HG02678 (cell line): ENCODE data around the gene GABRB3.

ENCODE experiments used
- ATAC-seq: cut with Tn5 transposase; IDR thresholded peaks from one replicate; pipeline ENCODE4 v1.9.1; 2021; ENCODE audit warnings: mild to moderate bottlenecking, moderate library complexity; ENCODE audit not compliant: unreplicated experiment

GABRB3 gene

DNA sequence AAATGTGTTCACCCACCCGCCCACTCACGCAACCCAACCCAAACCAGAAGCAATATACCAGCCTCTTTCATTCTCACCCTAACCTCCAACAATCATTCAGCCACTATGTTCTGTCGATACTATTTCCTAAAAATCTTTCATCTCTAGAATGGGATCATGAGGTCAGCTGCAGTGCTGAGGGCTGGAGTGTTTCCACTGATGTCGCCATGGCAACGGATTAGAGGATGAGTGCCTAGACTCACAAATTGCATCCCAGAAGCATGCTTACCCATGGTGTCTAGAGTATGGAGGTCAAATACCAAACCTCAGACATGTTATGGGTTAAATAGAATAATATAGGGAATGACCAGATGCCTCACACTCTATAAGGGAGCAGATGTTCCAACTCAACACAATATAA is 138.5 kb downstream of the GABRB3 start:
- no peak for ATAC-seq

DNA sequence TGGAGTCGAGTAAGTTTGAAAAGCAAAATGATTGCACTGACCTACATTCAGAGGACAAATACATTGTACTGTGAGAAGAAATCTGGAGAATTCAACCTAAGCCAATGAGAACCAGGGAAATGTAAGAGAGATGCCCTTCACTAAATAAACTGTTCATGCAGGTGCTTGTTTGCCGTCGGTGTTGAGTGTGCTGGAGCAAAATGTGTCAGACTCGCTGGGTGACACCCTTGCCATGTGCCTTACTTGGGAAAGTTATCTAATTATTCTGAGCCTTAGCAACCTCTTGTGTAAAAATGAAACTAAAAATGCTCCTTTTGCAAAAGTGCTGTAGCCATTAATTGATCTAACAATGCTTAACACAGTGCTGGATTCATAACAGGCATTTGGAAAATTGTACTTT is 140.4 kb downstream of the GABRB3 start:
- no peak for ATAC-seq

DNA sequence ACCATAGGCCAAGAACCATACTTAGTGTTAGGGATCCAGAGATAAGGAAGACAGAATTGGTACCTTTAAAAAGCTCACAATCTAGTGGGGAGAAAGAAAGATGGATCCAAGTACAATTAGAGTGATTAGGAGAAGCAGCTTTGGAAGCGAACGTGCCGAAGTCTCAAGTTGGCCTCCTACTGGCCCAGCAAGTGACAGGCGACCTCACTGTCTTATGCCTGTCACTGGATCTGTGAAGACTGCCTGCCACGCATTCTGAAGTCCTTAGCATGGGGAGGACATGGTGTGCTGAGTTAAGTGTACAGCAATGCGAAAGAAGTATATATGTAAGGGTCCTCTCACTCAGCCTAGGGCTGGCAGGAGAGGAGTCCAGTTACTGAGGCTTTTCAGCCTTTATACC is 141.0 kb downstream of the GABRB3 start:
- no peak for ATAC-seq

DNA sequence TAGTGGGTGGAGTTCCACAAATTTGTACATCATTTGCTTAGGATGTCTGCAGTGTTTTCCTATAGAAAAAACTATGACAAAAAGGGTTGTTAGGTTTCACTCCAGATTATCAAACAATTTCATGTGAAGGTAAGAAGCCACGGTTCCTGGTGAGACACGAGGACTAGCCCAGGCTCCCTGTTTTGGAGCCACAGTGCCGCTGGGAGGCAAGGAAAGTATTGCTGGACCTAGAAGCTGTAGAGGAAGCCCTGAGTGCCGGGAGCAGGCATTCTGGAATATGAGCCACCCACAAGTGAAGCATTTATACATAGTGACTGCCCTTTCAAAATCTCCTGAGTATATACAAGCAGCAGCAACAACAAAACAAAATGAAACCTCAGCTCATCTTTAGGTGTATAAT is 142.0 kb downstream of the GABRB3 start:
- no peak for ATAC-seq

DNA sequence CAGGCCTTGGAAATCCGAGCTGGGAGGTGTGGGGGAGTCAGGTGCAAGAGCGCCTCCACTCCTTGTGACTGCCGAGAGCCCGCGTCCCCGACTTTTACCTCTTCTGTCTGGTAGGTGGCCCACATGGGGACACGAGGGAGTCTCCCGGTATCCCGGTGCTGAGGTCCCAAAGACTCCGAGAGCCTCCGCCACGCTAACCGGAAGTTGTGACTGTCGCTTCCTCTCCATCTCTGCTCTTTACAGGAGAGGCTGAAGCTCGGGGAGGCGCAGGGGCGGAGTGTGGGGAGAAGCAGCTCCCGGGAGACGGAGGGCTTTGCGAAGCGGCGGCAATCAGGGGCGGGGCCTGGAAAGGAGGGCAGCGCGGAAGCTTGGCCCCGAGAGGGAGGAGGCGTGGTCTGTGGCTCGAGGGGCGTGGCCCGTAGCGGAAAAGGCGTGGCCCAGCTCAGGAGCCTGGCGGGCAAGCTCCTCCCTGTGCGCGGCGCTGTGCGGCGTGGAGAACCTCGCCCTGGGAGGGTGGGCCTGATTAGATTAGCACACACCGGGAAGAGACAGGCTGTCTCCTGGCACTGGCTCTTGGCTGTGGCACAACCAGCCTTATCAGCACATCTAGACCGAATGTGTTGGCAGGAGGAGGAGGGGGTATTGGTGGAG is 143.9 kb downstream of the GABRB3 start:
- no peak for ATAC-seq

DNA sequence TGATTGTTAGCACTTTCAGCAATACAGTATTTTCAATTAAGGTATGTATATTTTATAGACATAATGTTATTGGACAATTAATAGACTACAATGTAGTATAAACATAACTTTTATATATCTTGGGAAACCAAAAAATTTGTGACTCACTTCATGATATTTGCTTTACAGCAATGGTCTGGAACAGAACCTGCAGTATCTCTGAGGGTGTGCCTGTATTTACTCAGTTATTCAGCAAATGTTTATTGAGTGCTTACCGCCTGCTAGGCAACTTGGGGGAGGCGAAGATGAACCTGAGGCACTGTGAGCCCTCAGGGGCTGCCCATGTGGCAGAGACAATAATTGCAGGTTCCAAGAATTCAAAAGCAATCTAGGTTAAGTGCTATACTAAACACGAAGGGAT is 144.8 kb downstream of the GABRB3 start:
- ATAC-seq = no peak

DNA sequence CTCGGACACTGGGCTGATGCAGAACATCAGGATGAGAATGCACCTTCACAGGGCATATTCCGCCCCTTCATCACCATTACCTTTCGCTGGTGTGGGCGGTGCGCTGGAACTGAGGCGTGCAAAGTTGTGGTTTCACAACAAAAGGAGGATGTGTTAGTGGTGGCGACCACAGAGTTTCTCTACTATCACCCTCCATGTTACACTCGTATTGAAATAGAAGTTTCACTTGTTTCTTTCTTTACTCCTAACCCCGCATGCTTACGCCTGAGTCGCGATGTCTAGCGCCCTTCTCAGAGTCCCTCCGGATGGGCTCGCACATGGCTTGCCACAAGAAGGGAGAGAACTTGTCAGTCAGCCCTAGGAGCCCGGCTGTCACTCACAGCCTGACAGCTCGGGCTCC is 148.7 kb downstream of the GABRB3 start:
- no peak for ATAC-seq

DNA sequence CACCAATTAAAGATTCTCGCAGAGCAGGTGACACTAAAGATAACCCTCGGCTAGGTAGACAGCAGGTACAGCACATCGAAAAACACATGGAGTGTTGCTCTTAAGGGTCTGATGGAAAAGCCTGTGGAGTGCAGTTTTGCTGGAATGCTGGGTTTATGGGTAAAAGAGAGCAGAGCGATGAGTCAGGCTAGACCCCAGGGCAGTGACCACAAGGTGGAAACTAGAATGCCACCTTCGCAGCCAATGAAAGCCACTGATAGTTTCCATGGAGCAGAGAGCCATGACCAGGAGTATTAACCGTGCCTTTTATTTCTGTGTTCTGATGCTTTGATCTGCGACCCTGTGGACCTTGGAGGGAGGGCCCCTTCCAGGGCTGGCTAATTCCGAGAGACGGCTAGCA is 149.8 kb downstream of the GABRB3 start:
- ATAC-seq = no peak

DNA sequence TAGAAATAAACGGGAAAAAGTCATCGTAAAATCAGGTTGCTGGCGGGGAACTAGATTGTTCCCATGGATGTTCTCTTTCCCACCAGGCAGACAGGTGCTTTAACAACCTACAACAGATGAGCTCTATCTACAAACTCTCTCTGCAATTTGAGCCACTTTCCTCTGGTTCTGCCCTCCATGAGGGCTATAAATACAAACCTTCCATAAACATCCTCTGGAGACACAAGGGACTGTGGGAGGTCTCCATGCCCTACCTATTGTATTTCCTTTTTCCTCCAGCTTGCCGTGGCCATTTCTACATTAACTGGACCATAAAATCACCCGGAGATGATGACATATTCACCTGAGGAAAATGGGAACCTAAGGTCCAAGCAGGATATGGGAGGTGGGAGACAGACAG is 151.1 kb downstream of the GABRB3 start:
- ATAC-seq = no peak

DNA sequence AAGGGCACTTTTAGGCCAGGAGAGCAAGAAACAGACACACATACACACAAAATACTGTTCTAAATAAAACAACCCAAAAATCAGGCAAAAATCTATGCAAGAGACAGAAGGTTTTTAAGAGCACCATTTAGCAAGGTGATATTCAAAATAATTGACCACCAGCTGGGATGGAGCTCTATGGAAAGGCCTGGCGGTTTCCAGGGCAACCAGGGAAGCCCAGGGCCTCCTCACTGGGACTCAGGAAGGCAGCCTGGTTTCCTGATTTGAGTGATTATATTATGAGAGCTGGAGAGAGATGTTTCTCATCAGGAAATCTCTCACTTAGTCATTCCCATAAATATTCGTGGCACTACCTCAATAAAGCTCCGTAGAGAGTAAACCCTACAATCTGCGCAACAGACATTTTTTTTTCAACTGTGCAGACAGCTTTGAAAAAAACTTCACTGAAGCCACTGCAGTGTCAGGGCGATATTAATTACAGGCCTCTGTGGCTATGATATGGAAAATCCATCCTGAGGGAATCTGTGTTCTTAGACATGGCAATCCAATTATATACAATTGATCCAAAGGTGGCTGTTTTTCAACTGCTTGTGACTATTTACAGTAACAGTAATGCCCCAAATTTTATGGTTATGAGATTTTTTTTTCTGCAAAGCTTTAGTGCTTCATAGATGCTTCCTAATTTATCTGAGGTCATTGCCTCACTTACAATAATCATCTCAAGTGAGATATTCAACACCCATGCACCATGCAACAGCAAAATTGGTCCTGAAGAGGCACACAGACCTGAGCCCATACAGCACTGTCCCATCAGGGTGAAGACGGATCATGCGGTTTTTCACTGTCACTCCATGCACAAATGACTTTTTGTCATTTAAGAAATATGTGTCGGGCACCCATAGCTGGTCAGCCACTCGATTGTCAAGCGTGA is 152.1 kb downstream of the GABRB3 start:
- no peak for ATAC-seq

DNA sequence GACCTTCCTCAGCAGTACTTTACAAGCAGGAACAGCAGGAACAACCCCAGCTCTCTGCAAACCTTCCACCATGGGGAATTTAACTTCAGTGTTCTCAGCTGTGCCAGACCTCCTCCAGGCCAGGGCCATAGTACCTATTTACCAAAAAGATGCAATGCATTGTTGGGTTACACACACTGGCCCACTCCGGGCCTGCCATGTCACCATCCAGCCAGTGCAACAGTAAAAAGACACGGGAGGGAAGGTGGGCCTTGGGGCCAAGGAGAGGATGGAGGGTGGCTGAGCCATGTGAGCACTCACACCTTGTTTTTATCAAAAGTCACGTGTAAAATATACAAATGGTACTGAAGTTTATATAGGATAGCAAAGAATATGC is 157.0 kb downstream of the GABRB3 start:
- ATAC-seq = no peak

DNA sequence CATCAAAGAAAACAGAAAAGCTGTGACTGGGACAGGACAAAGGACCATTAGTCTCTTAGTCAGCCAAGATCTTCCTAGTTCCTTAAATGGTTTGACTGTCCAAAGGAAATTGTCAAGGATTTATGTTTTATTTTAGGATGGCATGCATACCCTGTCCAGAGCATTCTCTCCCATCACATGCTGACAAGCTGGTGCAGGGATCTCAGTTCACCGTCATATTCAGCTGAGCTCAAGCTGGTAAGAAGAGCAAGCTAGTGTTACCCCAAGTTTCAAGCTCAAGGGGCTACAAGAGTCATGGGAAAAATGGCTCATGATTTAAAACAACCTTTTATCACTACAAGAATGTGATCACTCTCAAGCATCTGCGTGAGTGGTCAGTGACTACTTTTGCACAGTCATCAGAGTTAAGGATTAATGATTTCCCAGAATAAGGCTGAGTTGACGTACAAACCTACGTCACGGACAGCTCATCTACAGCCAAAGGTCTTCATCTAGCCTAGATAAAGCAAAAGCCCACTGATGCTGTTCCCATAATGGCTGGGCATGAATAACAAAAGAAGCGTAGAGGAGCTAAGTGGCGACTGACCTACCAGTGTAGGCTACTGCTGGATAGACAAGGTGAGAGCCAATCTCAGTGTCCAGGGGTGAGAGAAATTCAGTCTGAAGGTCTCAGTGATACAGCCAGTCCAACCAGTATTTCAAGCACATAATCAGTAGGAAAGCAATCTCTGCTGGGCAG is 157.5 kb downstream of the GABRB3 start:
- no peak for ATAC-seq

DNA sequence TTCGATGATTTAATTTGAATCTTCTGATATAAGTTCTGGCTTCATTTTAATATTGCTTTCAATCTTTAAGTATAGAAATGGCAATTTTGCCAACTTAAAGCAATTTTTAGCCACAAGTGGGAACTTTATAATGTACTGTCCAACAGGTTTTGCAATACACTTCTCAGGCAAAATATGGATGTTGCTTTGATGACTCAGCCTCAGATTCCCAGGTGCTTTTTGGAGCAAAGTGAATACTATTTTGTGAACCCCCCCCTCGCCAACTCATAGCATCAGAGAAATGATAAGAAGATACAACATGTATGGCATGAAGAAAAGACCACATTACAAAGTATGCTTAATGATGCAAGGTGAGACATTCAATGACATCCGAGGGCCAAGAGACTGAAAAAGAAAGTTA is 158.1 kb downstream of the GABRB3 start:
- no peak for ATAC-seq

DNA sequence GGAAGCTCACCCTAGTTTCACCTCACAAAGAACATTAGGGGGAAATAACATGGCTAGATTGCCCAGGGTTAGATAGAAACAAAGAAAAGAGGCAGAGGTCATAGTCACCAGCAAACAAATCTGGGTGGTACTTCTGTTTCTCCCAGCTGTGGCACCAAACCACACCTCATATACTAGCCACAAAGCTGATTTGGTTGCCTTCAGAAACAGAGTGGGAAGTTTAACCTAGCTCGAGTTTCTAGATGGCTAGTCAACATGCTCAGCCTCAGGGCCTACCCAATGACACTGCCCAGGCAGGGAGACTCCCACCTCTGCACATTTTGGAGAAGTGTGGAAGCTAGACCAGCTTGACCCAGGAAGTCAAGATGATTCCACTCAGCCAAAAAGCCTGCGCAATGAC is 174.2 kb downstream of the GABRB3 start:
- no peak for ATAC-seq

DNA sequence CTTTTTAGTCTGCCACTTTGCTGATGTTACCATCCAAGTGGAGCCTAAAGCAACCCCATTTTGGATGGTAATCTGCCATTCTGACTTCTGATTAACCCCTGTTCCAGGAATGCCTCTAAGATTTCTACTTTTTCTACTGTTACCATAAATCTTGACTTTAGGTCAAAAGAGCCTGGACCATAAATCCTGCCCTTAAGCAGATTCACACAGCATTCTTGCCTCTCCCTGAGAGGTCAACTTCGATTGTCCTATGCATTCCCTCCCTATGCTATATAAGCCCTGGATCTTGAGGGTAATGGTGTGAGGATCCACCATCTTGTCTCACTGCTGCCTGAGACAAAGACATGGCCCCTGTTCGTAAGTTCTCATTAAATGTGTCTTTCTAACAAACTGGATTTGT is 177.3 kb downstream of the GABRB3 start:
- ATAC-seq = no peak

DNA sequence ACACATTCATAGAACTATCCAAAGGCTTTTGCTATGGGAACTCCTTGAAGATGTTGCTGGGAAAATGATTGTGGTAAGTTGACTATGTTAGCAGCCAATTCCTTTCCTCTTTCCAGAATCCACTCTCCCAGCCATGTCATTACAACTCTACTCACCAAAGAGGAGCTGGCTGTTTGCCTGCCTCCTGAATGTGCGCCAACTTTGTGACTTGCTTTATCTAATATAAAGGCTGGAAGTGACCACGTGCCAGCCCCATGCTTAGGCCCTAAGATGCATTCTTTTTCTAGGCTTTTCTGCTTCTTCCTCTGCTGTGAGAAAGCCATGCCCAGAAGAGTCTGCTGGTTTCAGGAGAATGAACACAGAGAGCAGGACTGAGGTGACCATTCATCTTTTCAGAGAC is 182.2 kb downstream of the GABRB3 start:
- ATAC-seq = no peak

DNA sequence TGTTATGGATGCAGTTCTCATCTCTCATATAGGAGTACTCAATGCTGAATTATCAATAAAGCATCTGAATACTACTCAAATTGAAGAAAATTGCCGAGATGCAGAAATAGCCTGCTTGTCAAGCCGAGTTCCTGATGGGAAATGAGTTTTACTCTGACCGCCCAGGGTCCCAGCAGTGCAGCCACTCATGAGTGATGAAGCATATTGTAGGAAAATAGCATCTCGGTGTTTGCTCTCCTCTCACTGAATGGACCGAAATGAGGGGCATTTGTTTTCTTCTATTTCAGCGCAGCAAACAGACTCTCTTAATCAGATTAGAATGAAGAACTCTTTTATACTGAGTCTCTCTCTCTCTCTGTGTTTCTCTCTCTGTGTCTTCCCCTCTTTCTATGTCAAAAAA is 190.0 kb downstream of the GABRB3 start:
- no peak for ATAC-seq

DNA sequence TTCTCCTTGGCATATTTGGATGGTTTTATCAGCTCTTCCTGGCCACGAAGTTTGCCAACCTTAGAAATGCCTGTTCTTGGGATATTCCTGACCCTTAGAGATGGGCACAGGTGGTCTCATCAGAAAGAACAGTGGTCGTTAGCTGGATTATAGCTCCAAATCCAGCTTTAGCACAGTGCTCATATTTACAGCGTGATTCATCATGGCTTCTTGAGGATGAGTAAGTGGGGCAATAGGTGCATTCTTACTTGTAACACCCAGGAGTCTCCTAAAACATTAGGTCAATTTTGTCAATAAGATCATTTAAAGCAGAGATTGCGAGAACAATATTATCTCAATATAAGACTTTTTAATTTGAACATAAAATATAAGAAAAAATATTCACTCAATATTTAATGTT is 191.9 kb downstream of the GABRB3 start:
- ATAC-seq = no peak

DNA sequence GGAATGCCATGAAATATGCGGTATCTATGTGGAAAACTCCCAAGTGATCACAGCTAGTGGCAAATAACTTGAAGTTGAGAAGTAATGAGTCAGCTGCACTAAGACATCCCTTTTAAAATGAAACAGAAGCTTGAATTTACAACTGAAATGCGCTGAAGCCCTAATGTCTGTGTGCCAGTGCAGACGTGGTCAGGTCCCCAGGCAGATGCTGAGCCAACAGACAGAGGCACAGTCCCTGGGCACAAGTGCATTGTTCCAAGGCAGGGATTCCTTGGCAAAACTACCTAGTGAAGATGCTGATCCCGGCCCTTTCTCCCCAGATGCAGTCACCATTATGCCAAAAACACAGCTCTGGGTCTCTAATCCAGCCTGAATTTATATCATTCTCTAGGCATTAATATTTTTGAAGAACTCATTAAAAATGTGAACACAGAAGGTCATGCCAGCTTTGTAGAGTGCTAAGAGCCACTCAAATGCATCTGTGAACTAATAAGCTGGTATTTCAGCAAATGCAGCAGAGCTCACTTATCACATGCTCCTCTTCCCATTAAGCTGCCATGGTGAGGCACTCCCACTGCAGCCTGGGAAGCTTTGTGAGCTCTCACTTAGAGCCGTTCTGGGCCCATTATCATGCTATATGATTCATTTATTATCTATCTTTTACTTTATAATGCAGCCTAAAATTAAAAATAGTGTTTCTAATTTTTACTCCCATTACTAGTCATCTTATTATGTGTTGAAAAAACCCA is 200.1 kb downstream of the GABRB3 start:
- no peak for ATAC-seq

DNA sequence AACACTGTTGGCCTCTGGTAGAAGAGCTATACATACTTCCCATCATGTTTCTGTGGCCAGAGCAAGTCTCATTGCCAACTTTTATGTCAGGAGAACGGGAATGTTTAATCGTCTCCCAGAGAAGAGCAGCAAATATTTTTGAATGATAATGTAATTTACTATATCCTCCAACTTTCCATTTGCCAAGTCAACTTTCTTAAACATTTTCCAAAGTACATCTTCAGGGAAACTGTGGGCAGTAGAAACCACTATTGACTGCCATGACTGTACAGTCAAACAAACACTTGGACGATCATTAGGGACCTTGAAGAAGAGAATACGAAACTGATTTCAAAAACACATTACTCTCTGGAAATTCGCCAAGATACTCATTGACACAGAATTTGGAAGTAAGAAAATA is 201.5 kb downstream of the GABRB3 start:
- ATAC-seq = no peak

DNA sequence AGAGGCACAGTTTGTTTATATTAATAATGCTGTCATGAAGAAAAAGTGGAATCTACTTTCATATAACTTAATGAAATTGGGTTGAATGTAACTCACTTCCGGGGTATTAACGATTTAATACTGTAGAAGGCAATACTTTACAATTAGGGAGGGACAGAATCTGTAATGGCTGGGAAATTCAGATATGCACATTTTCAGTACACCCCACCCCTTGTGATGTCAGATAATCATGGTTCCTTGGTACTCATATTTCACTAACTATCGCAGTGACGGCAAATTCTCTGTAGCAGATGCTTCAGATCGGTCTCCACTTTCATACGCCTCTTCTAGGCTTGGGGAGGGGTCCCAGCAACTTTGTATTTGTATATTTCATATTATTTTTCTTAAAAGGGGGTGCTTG is 207.3 kb downstream of the GABRB3 start:
- ATAC-seq = no peak
